PC-9 (cell line): Measurements from ENCODE around the gene MRPL55.

Experiments
- EZH2 ChIP-seq: fragments of 200-600 bp; sonication (generic); IDR thresholded peaks from 2 replicates; pipeline ENCODE4 v1.8.0; 2017; ENCODE audit warnings: antibody characterized with exemption, low read depth
- TF ChIP-seq, protein P1 (sequence below): fragments of 200-600 bp; sonication (generic); conservative IDR thresholded peaks from 2 replicates; pipeline ENCODE4 v1.6.1; 2017; ENCODE audit warnings: mixed run types, antibody characterized with exemption, mild to moderate bottlenecking, moderate library complexity

DNA sequence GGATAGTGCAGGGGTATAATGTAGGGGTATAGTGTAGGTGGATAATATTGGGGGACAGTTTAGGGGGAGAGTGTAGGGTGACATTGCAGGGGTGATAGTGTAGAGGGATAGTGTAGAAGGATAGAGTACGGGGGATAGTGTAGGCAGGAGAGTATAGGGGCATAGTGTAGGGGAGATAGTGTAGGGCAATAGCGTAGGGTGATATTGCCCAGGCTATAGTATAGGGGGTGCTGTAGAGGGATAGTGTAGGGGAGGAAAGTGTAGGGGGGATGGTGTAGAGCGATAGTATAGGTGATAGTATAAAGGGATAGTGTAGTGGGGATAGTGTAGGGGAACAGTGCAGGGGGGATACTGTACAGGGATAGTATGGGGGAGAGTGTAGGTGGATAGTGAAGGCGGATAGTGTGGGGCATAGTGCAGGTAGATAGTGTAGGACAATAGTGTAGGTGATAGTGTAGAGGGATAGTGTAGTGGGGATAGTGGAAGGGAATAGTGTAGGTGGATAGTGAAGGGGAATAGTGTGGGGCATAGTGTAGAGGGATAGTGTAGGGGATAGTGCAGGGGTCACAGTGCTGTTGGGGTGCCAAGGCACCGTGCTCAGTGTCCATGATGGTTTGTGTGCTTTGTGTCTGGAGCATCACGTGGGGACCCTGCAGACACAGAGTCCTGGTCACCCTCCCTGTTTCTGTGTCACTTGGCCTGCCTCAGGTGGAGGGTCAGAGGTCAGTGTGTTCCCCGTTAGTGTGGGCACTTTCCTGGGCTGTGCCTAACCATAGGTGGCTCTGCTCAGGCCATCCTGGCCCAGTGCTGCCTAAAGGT is 37.1 kb downstream of the MRPL55 start:
- TF ChIP-seq, protein P1, sequence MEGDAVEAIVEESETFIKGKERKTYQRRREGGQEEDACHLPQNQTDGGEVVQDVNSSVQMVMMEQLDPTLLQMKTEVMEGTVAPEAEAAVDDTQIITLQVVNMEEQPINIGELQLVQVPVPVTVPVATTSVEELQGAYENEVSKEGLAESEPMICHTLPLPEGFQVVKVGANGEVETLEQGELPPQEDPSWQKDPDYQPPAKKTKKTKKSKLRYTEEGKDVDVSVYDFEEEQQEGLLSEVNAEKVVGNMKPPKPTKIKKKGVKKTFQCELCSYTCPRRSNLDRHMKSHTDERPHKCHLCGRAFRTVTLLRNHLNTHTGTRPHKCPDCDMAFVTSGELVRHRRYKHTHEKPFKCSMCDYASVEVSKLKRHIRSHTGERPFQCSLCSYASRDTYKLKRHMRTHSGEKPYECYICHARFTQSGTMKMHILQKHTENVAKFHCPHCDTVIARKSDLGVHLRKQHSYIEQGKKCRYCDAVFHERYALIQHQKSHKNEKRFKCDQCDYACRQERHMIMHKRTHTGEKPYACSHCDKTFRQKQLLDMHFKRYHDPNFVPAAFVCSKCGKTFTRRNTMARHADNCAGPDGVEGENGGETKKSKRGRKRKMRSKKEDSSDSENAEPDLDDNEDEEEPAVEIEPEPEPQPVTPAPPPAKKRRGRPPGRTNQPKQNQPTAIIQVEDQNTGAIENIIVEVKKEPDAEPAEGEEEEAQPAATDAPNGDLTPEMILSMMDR: no peak
- TF ChIP-seq EZH2: no peak
